Measurements from ENCODE around the gene PLOD3.

PLOD3 gene

GRCh38 chr7:101232141-101232850, 14.9 kb upstream of the PLOD3 start:
- no peak for TF ChIP-seq CTCF (IDR thresholded peaks at IDR 0.05; ENCODE audit: borderline replicate concordance, insufficient read depth, low read depth, low read length)
- no peak overlapping the region for H3K4me3 ChIP-seq (ENCODE audit: low read depth, low read length)

GRCh38 chr7:101231644-101232043, 14.3 kb upstream of the PLOD3 start:
- no peak for TF ChIP-seq CTCF (IDR thresholded peaks at IDR 0.05; ENCODE audit: borderline replicate concordance, insufficient read depth, low read depth, low read length)
- no peak overlapping the region for H3K4me3 ChIP-seq (ENCODE audit: low read depth, low read length)

GRCh38 chr7:101226721-101227120, 9.3 kb upstream of the PLOD3 start:
- no peak overlapping the region for H3K4me3 ChIP-seq (ENCODE audit: low read depth, low read length)
- no peak for TF ChIP-seq CTCF (IDR thresholded peaks at IDR 0.05; ENCODE audit: borderline replicate concordance, insufficient read depth, low read depth, low read length)

- no peak for TF ChIP-seq CTCF (IDR thresholded peaks at IDR 0.05; ENCODE audit: borderline replicate concordance, insufficient read depth, low read depth, low read length)
- H3K4me3 ChIP-seq (ENCODE audit: low read depth, low read length) = no peak overlapping the region
These were observed 8.3 kb upstream of the PLOD3 start for GRCh38 chr7:101225650-101226049.

GRCh38 chr7:101223528-101223927, 6.1 kb upstream of the PLOD3 start:
- no peak for TF ChIP-seq CTCF (IDR thresholded peaks at IDR 0.05; ENCODE audit: borderline replicate concordance, insufficient read depth, low read depth, low read length)
- no peak overlapping the region for H3K4me3 ChIP-seq (ENCODE audit: low read depth, low read length)

- no peak overlapping the region for H3K4me3 ChIP-seq (ENCODE audit: low read depth, low read length)
- TF ChIP-seq CTCF (IDR thresholded peaks at IDR 0.05; ENCODE audit: borderline replicate concordance, insufficient read depth, low read depth, low read length) = no peak
These were observed 5.0 kb upstream of the PLOD3 start for GRCh38 chr7:101222275-101222830.

GRCh38 chr7:101220295-101220694, 2.9 kb upstream of the PLOD3 start:
- TF ChIP-seq CTCF (IDR thresholded peaks at IDR 0.05; ENCODE audit: borderline replicate concordance, insufficient read depth, low read depth, low read length) = no peak
- H3K4me3 ChIP-seq (ENCODE audit: low read depth, low read length) = no peak overlapping the region

All from GM12875 (cell line).